Activated T-cell treated with anti-CD3 and anti-CD28 coated beads for 1 hour (primary cell): ENCODE measurements around the gene ABCC12.
"Not testable (repeated sequence)": the region's sequence is repeated elsewhere in the genome, so short reads cannot be mapped to it uniquely, and the experiment has no call there.

Source experiments
- DNase-seq: peaks from one replicate; pipeline ENCODE4 v3.0.0-alpha.2; 2020; ENCODE audit warnings: low read depth

Gene ABCC12

GRCh38 chr16:48155926-48156789, at the start of gene ABCC12:
Gene ABCC12 (minus strand): TSS chr16:48155993. CDS start chr16:48146424, 9,569 bp downstream.
- no peak for DNase-seq

GRCh38 chr16:48204825-48205151, 49.0 kb upstream of the ABCC12 start:
- no peak for DNase-seq

GRCh38 chr16:48203974-48204824, 48.4 kb upstream of the ABCC12 start:
- no peak for DNase-seq

- DNase-seq, result no peak
Measured at GRCh38 chr16:48201515-48202201, 45.9 kb upstream of the ABCC12 start.

GRCh38 chr16:48197294-48197693, 41.5 kb upstream of the ABCC12 start:
- DNase-seq, result no peak

- DNase-seq, result no peak
Measured at GRCh38 chr16:48194828-48195556, 39.2 kb upstream of the ABCC12 start.

- no peak for DNase-seq
Measured at GRCh38 chr16:48193846-48194245, 38.1 kb upstream of the ABCC12 start.

GRCh38 chr16:48188449-48189102, 32.8 kb upstream of the ABCC12 start:
- DNase-seq, result no peak

- no peak for DNase-seq
Measured at GRCh38 chr16:48187779-48188178, 32.0 kb upstream of the ABCC12 start.

GRCh38 chr16:48184681-48185080, 28.9 kb upstream of the ABCC12 start:
- no peak for DNase-seq

- DNase-seq, result no peak
Measured at GRCh38 chr16:48182979-48183537, 27.3 kb upstream of the ABCC12 start.

GRCh38 chr16:48181746-48182520, 26.1 kb upstream of the ABCC12 start:
- DNase-seq, result not testable (repeated sequence)

- no peak for DNase-seq
Measured at GRCh38 chr16:48180868-48181480, 25.2 kb upstream of the ABCC12 start.

- DNase-seq, result no peak
Measured at GRCh38 chr16:48176635-48177408, 21.0 kb upstream of the ABCC12 start.

- no peak for DNase-seq
Measured at GRCh38 chr16:48173889-48174288, 18.1 kb upstream of the ABCC12 start.

GRCh38 chr16:48172682-48173081, 16.9 kb upstream of the ABCC12 start:
- no peak for DNase-seq

- DNase-seq, result no peak
Measured at GRCh38 chr16:48169896-48170295, 14.1 kb upstream of the ABCC12 start.

- DNase-seq, result no peak
Measured at GRCh38 chr16:48168075-48168474, 12.3 kb upstream of the ABCC12 start.

GRCh38 chr16:48166617-48167016, 10.8 kb upstream of the ABCC12 start:
- DNase-seq, result not testable (repeated sequence)
